Activated T-cell treated with anti-CD3 and anti-CD28 coated beads, Interleukin-2, amount 50 U/mL, for 72 hours (primary cell): ENCODE data around the gene LCN10. TPM values are rescaled to one million over a fixed set of nuclear protein-coding genes. Genes with fewer than 3 reads are reported as not detected.
"Not testable (repeated sequence)": the region's sequence is repeated elsewhere in the genome, so short reads cannot be mapped to it uniquely, and the experiment has no call there.

Experiments used
- ATAC-seq, 2 donors: fragments of 150-1000 bp; cut with Tn5 transposase; replicated peaks in 1 of 2; 2 replicates each; pipeline ENCODE4 v1.10.0; 2021; ENCODE audit warnings: moderate library complexity in 2 of 2, mild to moderate bottlenecking in 1 of 2
- DNase-seq, 2 donors: peaks; one replicate each; pipeline ENCODE4 v3.0.0; 2021 to 2022; ENCODE audit warnings: mixed read lengths in 1 of 2
- H3K27ac Mint-ChIP-seq: one replicate; pipeline ENCODE4 v1.8.0; 2022; ENCODE audit warnings: mild to moderate bottlenecking, moderate library complexity, mixed read lengths
- H3K27me3 Mint-ChIP-seq: one replicate; pipeline ENCODE4 v1.8.0; 2022; ENCODE audit warnings: low read depth, mixed read lengths
- H3K36me3 Mint-ChIP-seq, 2 donors: one replicate each; pipeline ENCODE4 v1.8.0; 2022; ENCODE audit warnings: mixed read lengths in 2 of 2, mild to moderate bottlenecking in 1 of 2; ENCODE audit not compliant: insufficient read depth in 2 of 2
- H3K4me1 Mint-ChIP-seq: one replicate; pipeline ENCODE4 v1.8.0; 2022; ENCODE audit warnings: low read depth, mixed read lengths
- H3K4me3 Mint-ChIP-seq, 2 donors: one replicate each; pipeline ENCODE4 v1.8.0; 2022; ENCODE audit warnings: mild to moderate bottlenecking in 2 of 2, mixed read lengths in 2 of 2, moderate library complexity in 2 of 2
- H3K9me3 Mint-ChIP-seq, 2 donors: one replicate each; pipeline ENCODE4 v1.8.0; 2022; ENCODE audit warnings: mixed read lengths in 2 of 2
- total RNA-seq, 2 donors: library from RNA; stranded (reverse); gene quantifications; one replicate each; pipeline ENCODE4 v1.2.3, GENCODE V29; 2022

LCN10 gene
- total RNA-seq, 2 donors from 2014 or later, result 0.21 to 0.70 TPM

GRCh38 chr9:136784249-136784996 lies 41.7 kb upstream of the LCN10 start:
- DNase-seq, result no peak
- H3K27ac Mint-ChIP-seq, result no peak overlapping the region

GRCh38 chr9:136782452-136782851 lies 39.7 kb upstream of the LCN10 start:
- H3K4me3 Mint-ChIP-seq, result no peak overlapping the region
- ATAC-seq (no peak), DNase-seq (no peak)
- H3K27me3 Mint-ChIP-seq, result peaks cover 18% of the 10 kb centered on the region
- H3K4me1 Mint-ChIP-seq, result peaks cover 10% of the 10 kb centered on the region
- no peaks in the 10 kb centered on the region for H3K9me3 Mint-ChIP-seq
- no peak overlapping the region for H3K27ac Mint-ChIP-seq
- H3K36me3 Mint-ChIP-seq, result no peaks in the 10 kb centered on the region

More at GRCh38 chr9:136784249-136784996, 41.7 kb upstream of the LCN10 start:
- Mint-ChIP-seq H3K4me1 (peaks cover 22% of the 10 kb centered on the region), H3K4me3 (no peak overlapping the region), H3K36me3 (no peaks in the 10 kb centered on the region), H3K27me3 (peaks cover 1% of the 10 kb centered on the region), H3K9me3 (no peaks in the 10 kb centered on the region)
- ATAC-seq, result no peak

GRCh38 chr9:136779808-136780207 lies 37.1 kb upstream of the LCN10 start:
- Mint-ChIP-seq H3K4me1 (peaks cover 5% of the 10 kb centered on the region), H3K9me3 (no peaks in the 10 kb centered on the region), H3K27me3 (peaks cover 18% of the 10 kb centered on the region), H3K36me3 (no peaks in the 10 kb centered on the region), H3K4me3 (no peak overlapping the region), H3K27ac (no peak overlapping the region)
- DNase-seq, result no peak
- ATAC-seq, result no peak

GRCh38 chr9:136777359-136777758 lies 34.6 kb upstream of the LCN10 start:
- no peak for DNase-seq
- Mint-ChIP-seq H3K4me1 (no peaks in the 10 kb centered on the region), H3K4me3 (no peak overlapping the region), H3K27ac (no peak overlapping the region), H3K9me3 (peaks cover 0 to 6% of the 10 kb centered on the region in 2 donors), H3K36me3 (peaks cover 0 to 3% of the 10 kb centered on the region in 2 donors), H3K27me3 (peaks cover 18% of the 10 kb centered on the region)
- ATAC-seq, result no peak

- Mint-ChIP-seq H3K27ac (no peak overlapping the region), H3K36me3 (peaks cover 0 to 3% of the 10 kb centered on the region in 2 donors), H3K27me3 (peaks cover 18% of the 10 kb centered on the region), H3K4me3 (no peak overlapping the region), H3K9me3 (peaks cover 0 to 6% of the 10 kb centered on the region in 2 donors), H3K4me1 (no peaks in the 10 kb centered on the region)
- DNase-seq (no peak), ATAC-seq (no peak)
Observed at GRCh38 chr9:136776947-136777346, 34.2 kb upstream of the LCN10 start.

GRCh38 chr9:136775191-136775590 lies 32.5 kb upstream of the LCN10 start:
- Mint-ChIP-seq H3K9me3 (peaks cover 0 to 6% of the 10 kb centered on the region in 2 donors), H3K27me3 (peaks cover 18% of the 10 kb centered on the region), H3K27ac (no peak overlapping the region), H3K4me1 (no peaks in the 10 kb centered on the region), H3K4me3 (no peak overlapping the region), H3K36me3 (peaks cover 0 to 3% of the 10 kb centered on the region in 2 donors)
- no peak for DNase-seq
- no peak for ATAC-seq

GRCh38 chr9:136774416-136775045 lies 31.8 kb upstream of the LCN10 start:
- no peak overlapping the region for H3K27ac Mint-ChIP-seq
- no peak overlapping the region for H3K4me3 Mint-ChIP-seq
- peaks cover 0 to 3% of the 10 kb centered on the region in 2 donors for H3K36me3 Mint-ChIP-seq
- DNase-seq (no peak), ATAC-seq (no peak)
- H3K9me3 Mint-ChIP-seq, result peaks cover 0 to 6% of the 10 kb centered on the region in 2 donors
- H3K27me3 Mint-ChIP-seq, result peaks cover 17% of the 10 kb centered on the region
- peaks cover 5% of the 10 kb centered on the region for H3K4me1 Mint-ChIP-seq

- DNase-seq (no peak), ATAC-seq (no peak)
- Mint-ChIP-seq H3K4me3 (no peak overlapping the region), H3K27me3 (peaks cover 12% of the 10 kb centered on the region), H3K9me3 (peaks cover 0 to 6% of the 10 kb centered on the region in 2 donors), H3K4me1 (peaks cover 5% of the 10 kb centered on the region), H3K27ac (no peak overlapping the region), H3K36me3 (peaks cover 0 to 3% of the 10 kb centered on the region in 2 donors)
Observed at GRCh38 chr9:136773386-136774044, 30.8 kb upstream of the LCN10 start.

GRCh38 chr9:136771907-136772415 lies 29.2 kb upstream of the LCN10 start:
- Mint-ChIP-seq H3K36me3 (peaks cover 0 to 3% of the 10 kb centered on the region in 2 donors), H3K4me1 (peaks cover 8% of the 10 kb centered on the region), H3K27me3 (peaks cover 18% of the 10 kb centered on the region), H3K9me3 (peaks cover 0 to 6% of the 10 kb centered on the region in 2 donors), H3K4me3 (no peak overlapping the region), H3K27ac (no peak overlapping the region)
- ATAC-seq (no peak), DNase-seq (no peak)

GRCh38 chr9:136769710-136770191 lies 27.0 kb upstream of the LCN10 start:
- peaks cover 0 to 6% of the 10 kb centered on the region in 2 donors for H3K9me3 Mint-ChIP-seq

GRCh38 chr9:136766410-136767120 lies 23.8 kb upstream of the LCN10 start:
- Mint-ChIP-seq H3K4me3 (peak overlapping the region; percentile 67 to 68), H3K27me3 (peaks cover 27% of the 10 kb centered on the region)

More at GRCh38 chr9:136769710-136770191, 27.0 kb upstream of the LCN10 start:
- peaks cover 27% of the 10 kb centered on the region for H3K27me3 Mint-ChIP-seq
- H3K4me3 Mint-ChIP-seq, result peak overlapping the region in 1 of 2 donors; percentile 56
- peaks cover 24% of the 10 kb centered on the region for H3K4me1 Mint-ChIP-seq
- peaks cover 0 to 3% of the 10 kb centered on the region in 2 donors for H3K36me3 Mint-ChIP-seq
- no peak overlapping the region for H3K27ac Mint-ChIP-seq
- peak; percentile 81 to 85 for ATAC-seq
- DNase-seq, result peak; percentile 71

GRCh38 chr9:136765745-136766409 lies 23.1 kb upstream of the LCN10 start:
- peak in 1 of 2 donors; percentile 42 for ATAC-seq
- Mint-ChIP-seq H3K4me3 (peak overlapping the region; percentile 9 to 55), H3K4me1 (peaks cover 24% of the 10 kb centered on the region)

More at GRCh38 chr9:136766410-136767120, 23.8 kb upstream of the LCN10 start:
- not testable (repeated sequence) for H3K36me3 Mint-ChIP-seq, H3K9me3 Mint-ChIP-seq
- Mint-ChIP-seq H3K4me1 (peaks cover 24% of the 10 kb centered on the region), H3K27ac (peak overlapping the region; percentile 39)
- peak; percentile 64 to 69 for DNase-seq
- ATAC-seq, result peak; percentile 41 to 50

More at GRCh38 chr9:136765745-136766409, 23.1 kb upstream of the LCN10 start:
- H3K9me3 Mint-ChIP-seq, H3K36me3 Mint-ChIP-seq, DNase-seq: not testable (repeated sequence)
- H3K27ac Mint-ChIP-seq, result peak overlapping the region; percentile 38
- H3K27me3 Mint-ChIP-seq, result peaks cover 27% of the 10 kb centered on the region
